ENCODE measurements around the gene BLVRB. TPM values are rescaled to one million over a fixed set of nuclear protein-coding genes. Genes with fewer than 3 reads are reported as not detected.

BLVRB gene
- total and polyA plus RNA-seq, 10 of the 15 experiments (the other 5 are each of a cell fraction or from before 2014, with no cell fraction given), result 6.3 to 53.3 (median 27.8) TPM

DNA sequence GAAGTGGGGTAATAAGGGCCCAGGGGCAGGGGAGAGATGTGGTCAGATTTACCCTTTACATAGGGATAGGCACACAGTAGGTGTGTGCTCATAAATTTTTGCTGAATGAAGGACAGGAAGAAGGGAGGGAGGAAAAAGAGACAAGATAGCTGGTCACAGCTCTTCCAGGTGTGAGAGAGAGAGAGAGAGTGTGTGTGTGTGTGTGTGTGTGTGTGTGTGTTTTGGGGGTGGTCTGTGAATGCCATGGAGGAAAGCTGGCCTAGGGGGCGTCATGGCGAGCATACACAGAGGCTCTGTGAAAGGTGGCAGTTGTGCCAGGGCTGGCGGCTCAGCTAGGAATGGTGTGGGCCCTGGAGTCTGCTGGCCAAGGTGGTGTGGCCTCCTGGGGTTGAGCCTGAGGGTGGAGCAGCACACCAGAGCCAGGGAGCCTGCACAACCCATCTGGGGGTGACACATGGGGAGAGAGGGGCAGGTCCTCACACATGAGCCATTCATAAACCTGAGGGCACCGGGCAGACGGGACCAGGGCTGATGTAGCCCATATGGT, 46.4 kb downstream of the BLVRB start:
- Histone ChIP-seq H3K27ac (ENCODE audit: control insufficient read depth, insufficient read depth) (no peak overlapping the region), H2AFZ (ENCODE audit: control insufficient read depth, low read depth, low read length) (no peak overlapping the region), H3K27me3 (replicated peaks in 1 of 2; ENCODE audit: control insufficient read depth in 2 of 2, insufficient read depth in 2 of 2, low read length in 1 of 2) (no peaks in the 10 kb centered on the region), H3K4me3 (no peak overlapping the region), H3K9ac (ENCODE audit: control insufficient read depth, insufficient read depth, low read length) (no peak overlapping the region), H4K20me1 (ENCODE audit: control insufficient read depth, insufficient read depth) (no peaks in the 10 kb centered on the region), H3K36me3 (ENCODE audit: control insufficient read depth in 2 of 2, insufficient read depth in 2 of 2, low read length in 1 of 2) (peaks cover 0 to 6% of the 10 kb centered on the region in 2 experiments; a peak in 2 of 4 replicates), H3K4me1 (ENCODE audit: control insufficient read depth, insufficient read depth, low read length) (peaks cover 22% of the 10 kb centered on the region), H3K79me2 (ENCODE audit: control insufficient read depth, insufficient read depth, low read length) (peaks cover 16% of the 10 kb centered on the region), H3K4me2 (ENCODE audit: control insufficient read depth, insufficient read depth) (no peak overlapping the region), H3K9me3 (replicated peaks; ENCODE audit: control insufficient read depth, insufficient read depth, low read length) (no peaks in the 10 kb centered on the region)
- intact Hi-C loops (cut with micrococcal nuclease; ENCODE audit: unreplicated experiment) (loop anchor here (5.0 kb wide), 1 partner anchor 62 kb away; no protein-coding TSS in a partner anchor), in situ Hi-C loops (cut with MboI) (no loop called here)
- no peak for DNase-seq (ENCODE audit: low read depth, low spot score)
- ChIA-PET POLR2A (interaction anchor here (0.5 to 1.4 kb wide), 3 partner anchors 11 to 336 kb away, joined by 3 to 4 read pairs (median 3); no protein-coding TSS in a partner anchor), CTCF (interaction anchor here (1.8 to 7.1 kb wide), 5 partner anchors 8 to 102 kb away, joined by 8 to 67 read pairs (median 43); partner anchors contain the start of gene BLVRB), RAD21 (ENCODE audit: unreplicated experiment) (interaction anchor here (2.5 to 2.7 kb wide), 2 partner anchors 45 to 114 kb away, joined by 26 to 28 read pairs; partner anchors contain the start of gene BLVRB), SMC1A (ENCODE audit: uncharacterized antibody, unreplicated experiment) (interaction anchor here (2.2 kb wide), 1 partner anchor 8 kb away, joined by 9 read pairs; no protein-coding TSS in a partner anchor)
- WGBS (ENCODE audit: insufficient coverage, insufficient replicate concordance, low lambda C conversion rate, missing lambda C conversion rate), result 44% methylated on average over 5 of the region's 5 CpGs
- no TSS peak for BruUV-seq (replicated peaks)
- no peak for FAIRE-seq
- TF ChIP-seq STAT3 (IDR thresholded peaks at IDR 0.05; ENCODE audit: low read depth, low read length) (no peak), IKZF2 (IDR thresholded peaks at IDR 0.05) (no peak), SIN3A (IDR thresholded peaks at IDR 0.05; ENCODE audit: low read depth, low read length) (no peak), IKZF1 (conservative IDR thresholded peaks at IDR 0.05) (no peak), FOS (IDR thresholded peaks at IDR 0.05; ENCODE audit: borderline replicate concordance, extremely low read depth, insufficient read length) (no peak), EED (IDR thresholded peaks at IDR 0.05; ENCODE audit: low read depth) (no peak)
- no peak for ATAC-seq

DNA sequence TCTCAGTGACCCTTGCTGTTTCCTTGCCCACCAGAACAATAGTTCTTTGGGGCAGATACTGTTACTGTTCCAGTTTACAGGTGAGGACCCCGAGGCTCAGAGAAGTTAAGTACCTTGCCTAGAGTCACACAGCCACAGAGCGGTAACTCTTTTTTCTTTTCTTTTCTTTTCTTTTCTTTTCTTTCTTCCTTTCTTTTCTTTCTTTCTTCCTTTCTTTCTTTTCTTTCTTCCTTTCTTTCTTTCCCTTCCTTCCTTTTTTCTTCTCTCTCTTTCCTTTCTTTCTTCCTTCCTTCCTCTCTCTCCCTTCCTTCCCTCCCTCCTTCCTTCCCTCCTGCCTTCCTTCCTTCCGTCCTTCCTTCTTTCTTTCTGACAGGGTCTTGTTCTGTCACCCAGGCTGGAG, 47.5 kb downstream of the BLVRB start:
- ATAC-seq, result no peak
- H3K27ac ChIP-seq (ENCODE audit: control insufficient read depth, insufficient read depth), result no peak overlapping the region
- peaks cover 10% of the 10 kb centered on the region for H3K79me2 ChIP-seq (ENCODE audit: control insufficient read depth, insufficient read depth, low read length)
- BruUV-seq (replicated peaks), result no TSS peak
- H3K27me3 ChIP-seq (replicated peaks in 1 of 2; ENCODE audit: control insufficient read depth in 2 of 2, insufficient read depth in 2 of 2, low read length in 1 of 2), result no peaks in the 10 kb centered on the region
- H3K4me2 ChIP-seq (ENCODE audit: control insufficient read depth, insufficient read depth), result no peak overlapping the region
- H3K4me3 ChIP-seq, result no peak overlapping the region
- RAD21 ChIA-PET (ENCODE audit: unreplicated experiment), result interaction anchor here (0.8 to 1.5 kb wide), 2 partner anchors 25 to 46 kb away, joined by 3 to 4 read pairs; no protein-coding TSS in a partner anchor
- in situ Hi-C loops (cut with MboI) (no loop called here), intact Hi-C loops (cut with micrococcal nuclease; ENCODE audit: unreplicated experiment) (loop anchor here (5.0 kb wide), 1 partner anchor 61 kb away; no protein-coding TSS in a partner anchor)
- no peak overlapping the region for H2AFZ ChIP-seq (ENCODE audit: control insufficient read depth, low read depth, low read length)
- SMC1A ChIA-PET (ENCODE audit: uncharacterized antibody, unreplicated experiment), result no interaction called here
- H3K9ac ChIP-seq (ENCODE audit: control insufficient read depth, insufficient read depth, low read length), result no peak overlapping the region
- peaks cover 22% of the 10 kb centered on the region for H3K4me1 ChIP-seq (ENCODE audit: control insufficient read depth, insufficient read depth, low read length)
- H4K20me1 ChIP-seq (ENCODE audit: control insufficient read depth, insufficient read depth), result no peaks in the 10 kb centered on the region
- TF ChIP-seq NBN (IDR thresholded peaks at IDR 0.05) (0 out of 2 replicates have a peak, but pooled peaks have one; percentile 24), CREB1 (IDR thresholded peaks at IDR 0.05; ENCODE audit: low read depth) (no peak)
- TF ChIP-seq, protein P1, sequence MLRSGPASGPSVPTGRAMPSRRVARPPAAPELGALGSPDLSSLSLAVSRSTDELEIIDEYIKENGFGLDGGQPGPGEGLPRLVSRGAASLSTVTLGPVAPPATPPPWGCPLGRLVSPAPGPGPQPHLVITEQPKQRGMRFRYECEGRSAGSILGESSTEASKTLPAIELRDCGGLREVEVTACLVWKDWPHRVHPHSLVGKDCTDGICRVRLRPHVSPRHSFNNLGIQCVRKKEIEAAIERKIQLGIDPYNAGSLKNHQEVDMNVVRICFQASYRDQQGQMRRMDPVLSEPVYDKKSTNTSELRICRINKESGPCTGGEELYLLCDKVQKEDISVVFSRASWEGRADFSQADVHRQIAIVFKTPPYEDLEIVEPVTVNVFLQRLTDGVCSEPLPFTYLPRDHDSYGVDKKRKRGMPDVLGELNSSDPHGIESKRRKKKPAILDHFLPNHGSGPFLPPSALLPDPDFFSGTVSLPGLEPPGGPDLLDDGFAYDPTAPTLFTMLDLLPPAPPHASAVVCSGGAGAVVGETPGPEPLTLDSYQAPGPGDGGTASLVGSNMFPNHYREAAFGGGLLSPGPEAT (IDR thresholded peaks at IDR 0.05; ENCODE audit: low read depth), result no peak
- FAIRE-seq, result no peak
- POLR2A ChIA-PET, result interaction anchor here (1.4 to 2.8 kb wide), 2 partner anchors 10 to 14 kb away, joined by 3 to 12 read pairs; no protein-coding TSS in a partner anchor
- no peaks in the 10 kb centered on the region for H3K9me3 ChIP-seq (replicated peaks; ENCODE audit: control insufficient read depth, insufficient read depth, low read length)
- 93% methylated on average over 3 of the region's 3 CpGs for WGBS (ENCODE audit: insufficient coverage, insufficient replicate concordance, low lambda C conversion rate, missing lambda C conversion rate)
- CTCF ChIA-PET, result interaction anchor here (0.5 to 5.6 kb wide), 3 partner anchors 11 to 15 kb away, joined by 3 to 52 read pairs (median 3); no protein-coding TSS in a partner anchor
- peaks cover 0 to 3% of the 10 kb centered on the region in 2 experiments; a peak in 2 of 4 replicates for H3K36me3 ChIP-seq (ENCODE audit: control insufficient read depth in 2 of 2, insufficient read depth in 2 of 2, low read length in 1 of 2)
- no peak for DNase-seq (ENCODE audit: low read depth, low spot score)

Measured in GM12878 (cell line).